Mesendoderm (in vitro differentiated cells): Measurements from ENCODE around the gene S1PR5.
A peak's percentile ranks its signal among the peaks of the same experiment; 100 is the strongest.

Experiments used
- DNase-seq: peaks from one replicate; pipeline ENCODE4 v3.0.0; 2013
- H2AK5ac ChIP-seq: 2 replicates; pipeline ENCODE4 v1.6.1; 2013; ENCODE audit warnings: low read length, inconsistent platforms
- H2BK120ac ChIP-seq: 2 replicates; pipeline ENCODE4 v1.6.1; 2013; ENCODE audit warnings: low read depth, mild to moderate bottlenecking, low read length, moderate library complexity, mixed read lengths
- H2BK15ac ChIP-seq: replicated peaks from 2 replicates; pipeline ENCODE4 v1.6.1; 2013; ENCODE audit warnings: low read depth, mild to moderate bottlenecking, moderate library complexity
- H2BK5ac ChIP-seq: 2 replicates; pipeline ENCODE4 v1.6.1; 2013; ENCODE audit warnings: low read length, inconsistent platforms
- H3K18ac ChIP-seq: 2 replicates; pipeline ENCODE4 v1.6.1; 2013; ENCODE audit warnings: mild to moderate bottlenecking, low read length, mixed read lengths
- H3K23ac ChIP-seq: one replicate; pipeline ENCODE4 v1.6.1; 2013; ENCODE audit warnings: low read length
- H3K27ac ChIP-seq: 2 replicates; pipeline ENCODE4 v1.5.1; 2013; ENCODE audit warnings: low read depth, mild to moderate bottlenecking, inconsistent platforms, low read length, moderate library complexity
- H3K27me3 ChIP-seq: 2 replicates; pipeline ENCODE4 v1.6.1; 2013; ENCODE audit warnings: low read length, control low read depth, mild to moderate bottlenecking, inconsistent platforms; ENCODE audit not compliant: insufficient read depth, poor library complexity
- H3K36me3 ChIP-seq: 2 replicates; pipeline ENCODE4 v1.6.1; 2013; ENCODE audit warnings: low read length, inconsistent platforms; ENCODE audit not compliant: control insufficient read depth, insufficient read depth
- H3K4ac ChIP-seq: one replicate; pipeline ENCODE4 v1.6.1; 2013; ENCODE audit warnings: low read depth, mild to moderate bottlenecking, low read length, moderate library complexity
- H3K4me1 ChIP-seq: 2 replicates; pipeline ENCODE4 v1.6.1; 2013; ENCODE audit warnings: low read depth, low read length, inconsistent platforms; ENCODE audit not compliant: control insufficient read depth
- H3K4me2 ChIP-seq: 2 replicates; pipeline ENCODE4 v1.6.1; 2013; ENCODE audit warnings: low read length
- H3K4me3 ChIP-seq: 2 replicates; pipeline ENCODE4 v1.5.1; 2013; ENCODE audit warnings: mild to moderate bottlenecking, low read length
- H3K56ac ChIP-seq: one replicate; pipeline ENCODE4 v1.6.1; 2013; ENCODE audit warnings: low read length
- H3K79me1 ChIP-seq: 2 replicates; pipeline ENCODE4 v1.6.1; 2013; ENCODE audit warnings: low read length, inconsistent platforms
- H3K79me2 ChIP-seq: 2 replicates; pipeline ENCODE4 v1.6.1; 2013; ENCODE audit warnings: mild to moderate bottlenecking, low read length; ENCODE audit not compliant: control insufficient read depth, insufficient read depth
- H3K9ac ChIP-seq: 2 replicates; pipeline ENCODE4 v1.6.1; 2013; ENCODE audit warnings: low read length, inconsistent platforms
- H4K5ac ChIP-seq: one replicate; pipeline ENCODE4 v1.6.1; 2013; ENCODE audit warnings: low read length
- H4K8ac ChIP-seq: one replicate; pipeline ENCODE4 v1.6.1; 2013; ENCODE audit warnings: low read depth, mild to moderate bottlenecking, control low read depth, low read length, moderate library complexity
- WGBS: extraction: QIAGEN DNeasy Blood & Tissue Kit; methylation state at CpG from one replicate; pipeline ENCODE4 v1.1.7; 2013; ENCODE audit warnings: low lambda C conversion rate, missing lambda C conversion rate; ENCODE audit not compliant: insufficient coverage; ENCODE audit errors: extremely low coverage; 5-methylcytosine and 5-hydroxymethylcytosine counted together

Gene S1PR5

GRCh38 chr19:10521461-10522171 lies 4.4 kb upstream of the S1PR5 start:
- Histone ChIP-seq H3K56ac (no peak overlapping the region), H4K8ac (no peak overlapping the region), H3K4me1 (peaks cover 3% of the 10 kb centered on the region), H3K23ac (no peak overlapping the region), H4K5ac (no peak overlapping the region), H3K18ac (no peak overlapping the region), H3K36me3 (no peaks in the 10 kb centered on the region), H3K79me1 (no peaks in the 10 kb centered on the region), H3K9ac (no peak overlapping the region), H2BK5ac (no peak overlapping the region), H3K4me3 (no peak overlapping the region), H3K4ac (no peak overlapping the region), H2BK15ac (no peak overlapping the region), H3K4me2 (no peak overlapping the region), H2AK5ac (no peak overlapping the region), H3K79me2 (no peaks in the 10 kb centered on the region), H3K27ac (no peak overlapping the region), H3K27me3 (no peaks in the 10 kb centered on the region), H2BK120ac (no peak overlapping the region)
- DNase-seq, result no peak
- WGBS, result no CpG with 5 or more reads among the region's 13 CpGs

GRCh38 chr19:10520652-10521318 lies 3.5 kb upstream of the S1PR5 start:
- H3K18ac ChIP-seq, result no peak overlapping the region
- H4K8ac ChIP-seq, result no peak overlapping the region
- H3K4me1 ChIP-seq, result peaks cover 3% of the 10 kb centered on the region
- H2BK15ac ChIP-seq, result no peak overlapping the region
- H2AK5ac ChIP-seq, result no peak overlapping the region
- H3K27me3 ChIP-seq, result no peaks in the 10 kb centered on the region
- H3K23ac ChIP-seq, result no peak overlapping the region
- WGBS, result no CpG with 5 or more reads among the region's 15 CpGs
- H3K36me3 ChIP-seq, result no peaks in the 10 kb centered on the region
- no peaks in the 10 kb centered on the region for H3K79me2 ChIP-seq
- H3K79me1 ChIP-seq, result no peaks in the 10 kb centered on the region
- DNase-seq, result no peak
- H3K27ac ChIP-seq, result no peak overlapping the region
- no peak overlapping the region for H3K9ac ChIP-seq
- no peak overlapping the region for H2BK5ac ChIP-seq
- no peak overlapping the region for H4K5ac ChIP-seq
- no peak overlapping the region for H2BK120ac ChIP-seq
- no peak overlapping the region for H3K4me3 ChIP-seq
- H3K4me2 ChIP-seq, result no peak overlapping the region
- no peak overlapping the region for H3K4ac ChIP-seq
- H3K56ac ChIP-seq, result no peak overlapping the region

GRCh38 chr19:10519421-10519820 lies 2.2 kb upstream of the S1PR5 start:
- Histone ChIP-seq H3K27ac (no peak overlapping the region), H3K23ac (no peak overlapping the region), H3K4me2 (no peak overlapping the region), H3K36me3 (no peaks in the 10 kb centered on the region), H3K9ac (no peak overlapping the region), H3K4me3 (no peak overlapping the region), H3K18ac (no peak overlapping the region), H2AK5ac (no peak overlapping the region), H4K8ac (no peak overlapping the region), H3K79me2 (no peaks in the 10 kb centered on the region), H3K27me3 (no peaks in the 10 kb centered on the region), H3K4me1 (peaks cover 3% of the 10 kb centered on the region), H3K79me1 (no peaks in the 10 kb centered on the region), H2BK5ac (no peak overlapping the region), H2BK120ac (no peak overlapping the region), H2BK15ac (no peak overlapping the region), H3K56ac (no peak overlapping the region), H4K5ac (no peak overlapping the region), H3K4ac (no peak overlapping the region)
- no peak for DNase-seq
- WGBS, result no CpG with 5 or more reads among the region's 7 CpGs

- Histone ChIP-seq H2BK5ac (no peak overlapping the region), H2AK5ac (no peak overlapping the region), H2BK120ac (no peak overlapping the region), H3K4me2 (peak overlapping the region; percentile 45), H3K4me3 (no peak overlapping the region), H3K27me3 (no peaks in the 10 kb centered on the region), H3K56ac (peak overlapping the region; percentile 79), H3K27ac (no peak overlapping the region), H3K36me3 (no peaks in the 10 kb centered on the region), H3K23ac (no peak overlapping the region), H3K79me2 (no peaks in the 10 kb centered on the region), H3K9ac (peak overlapping the region; percentile 83), H3K18ac (no peak overlapping the region), H3K79me1 (no peaks in the 10 kb centered on the region), H3K4me1 (peaks cover 3% of the 10 kb centered on the region), H3K4ac (no peak overlapping the region), H4K5ac (no peak overlapping the region), H2BK15ac (no peak overlapping the region), H4K8ac (no peak overlapping the region)
- no CpG with 5 or more reads among the region's 33 CpGs for WGBS
- no peak for DNase-seq
Observed at GRCh38 chr19:10518444-10519361, 1.5 kb upstream of the S1PR5 start.

- Histone ChIP-seq H2AK5ac (no peak overlapping the region), H3K4me3 (peak overlapping the region; percentile 73), H4K8ac (no peak overlapping the region), H2BK120ac (no peak overlapping the region), H3K18ac (peak overlapping the region; percentile 12), H2BK5ac (no peak overlapping the region), H3K79me2 (no peaks in the 10 kb centered on the region), H3K79me1 (no peaks in the 10 kb centered on the region), H2BK15ac (no peak overlapping the region), H3K27me3 (no peaks in the 10 kb centered on the region), H3K4ac (no peak overlapping the region), H3K23ac (no peak overlapping the region), H3K27ac (no peak overlapping the region), H3K36me3 (no peaks in the 10 kb centered on the region), H3K56ac (peak overlapping the region; percentile 93), H3K4me1 (peaks cover 3% of the 10 kb centered on the region), H4K5ac (no peak overlapping the region), H3K4me2 (peak overlapping the region; percentile 45), H3K9ac (peak overlapping the region; percentile 83)
- no CpG with 5 or more reads among the region's 27 CpGs for WGBS
- DNase-seq, result peak; percentile 71
Observed at GRCh38 chr19:10517760-10518443, 655 bp upstream of the S1PR5 start.
